Measurements from ENCODE around the gene CAMK2D. TPM values are rescaled to one million over a fixed set of nuclear protein-coding genes. Genes with fewer than 3 reads are reported as not detected.
"Not testable (repeated sequence)": the region's sequence is repeated elsewhere in the genome, so short reads cannot be mapped to it uniquely, and the experiment has no call there.

The CAMK2D gene
- total and polyA plus RNA-seq, 12 donors: 55.6 to 286 (median 221) TPM

GRCh38 chr4:113764720-113765264 lies 3.3 kb upstream of the CAMK2D start:
- TF ChIP-seq, protein P1, sequence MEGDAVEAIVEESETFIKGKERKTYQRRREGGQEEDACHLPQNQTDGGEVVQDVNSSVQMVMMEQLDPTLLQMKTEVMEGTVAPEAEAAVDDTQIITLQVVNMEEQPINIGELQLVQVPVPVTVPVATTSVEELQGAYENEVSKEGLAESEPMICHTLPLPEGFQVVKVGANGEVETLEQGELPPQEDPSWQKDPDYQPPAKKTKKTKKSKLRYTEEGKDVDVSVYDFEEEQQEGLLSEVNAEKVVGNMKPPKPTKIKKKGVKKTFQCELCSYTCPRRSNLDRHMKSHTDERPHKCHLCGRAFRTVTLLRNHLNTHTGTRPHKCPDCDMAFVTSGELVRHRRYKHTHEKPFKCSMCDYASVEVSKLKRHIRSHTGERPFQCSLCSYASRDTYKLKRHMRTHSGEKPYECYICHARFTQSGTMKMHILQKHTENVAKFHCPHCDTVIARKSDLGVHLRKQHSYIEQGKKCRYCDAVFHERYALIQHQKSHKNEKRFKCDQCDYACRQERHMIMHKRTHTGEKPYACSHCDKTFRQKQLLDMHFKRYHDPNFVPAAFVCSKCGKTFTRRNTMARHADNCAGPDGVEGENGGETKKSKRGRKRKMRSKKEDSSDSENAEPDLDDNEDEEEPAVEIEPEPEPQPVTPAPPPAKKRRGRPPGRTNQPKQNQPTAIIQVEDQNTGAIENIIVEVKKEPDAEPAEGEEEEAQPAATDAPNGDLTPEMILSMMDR (IDR thresholded peaks at IDR 0.05): no peak
- WGBS, 2 donors: 66 to 76% methylated on average over 1 of the region's 1 CpG
- intact Hi-C loops (cut with DNase I): loop anchor here (5.0 to 10.0 kb wide), 10 partner anchors 82 to 372 kb away; no protein-coding TSS in a partner anchor
- no peak overlapping the region for H3K4me3 ChIP-seq
- DNase-seq (no peak), ATAC-seq (no peak)
- no peak overlapping the region for H3K27ac ChIP-seq
- H3K9me3 ChIP-seq: no peaks in the 10 kb centered on the region
- H3K27me3 ChIP-seq: no peaks in the 10 kb centered on the region
- H3K36me3 ChIP-seq: no peaks in the 10 kb centered on the region
- H3K4me1 ChIP-seq: peaks cover 0 to 10% (median 5%) of the 10 kb centered on the region in 9 donors

- DNase-seq, H3K36me3 ChIP-seq, H3K27me3 ChIP-seq, ATAC-seq, H3K27ac ChIP-seq, H3K4me3 ChIP-seq, H3K9me3 ChIP-seq: not testable (repeated sequence)
- 98% methylated on average over 12 of the region's 12 CpGs for WGBS, 2 donors
- intact Hi-C loops (cut with DNase I): loop anchor here (2.0 to 10.0 kb wide), 12 partner anchors 82 to 372 kb away; no protein-coding TSS in a partner anchor
- peaks cover 0 to 19% (median 11%) of the 10 kb centered on the region in 9 donors for H3K4me1 ChIP-seq
Observed at GRCh38 chr4:113763923-113764322, 2.4 kb upstream of the CAMK2D start.

DNA sequence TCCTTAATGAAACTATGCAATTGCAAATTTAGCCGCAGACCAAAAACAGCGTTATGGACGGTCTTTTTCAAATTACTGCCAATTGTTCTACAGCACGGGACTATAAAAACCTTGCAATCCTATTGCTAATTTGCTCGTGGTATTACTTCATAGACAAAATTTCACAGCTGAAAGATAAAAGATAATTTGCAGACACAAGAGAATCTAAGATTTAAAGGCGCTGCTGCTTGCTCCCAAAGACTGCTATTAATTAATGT lies 1.4 kb upstream of the CAMK2D start:
- Histone ChIP-seq H3K4me3 (peak overlapping the region in 9 of 10 donors; percentile 70 to 89 (median 85)), H3K36me3 (peaks cover 0 to 7% (median 0%) of the 10 kb centered on the region in 9 donors), H3K4me1 (peaks cover 0 to 29% (median 21%) of the 10 kb centered on the region in 9 donors), H3K27ac (peak overlapping the region; percentile 95 to 100 (median 98)), H3K9me3 (no peaks in the 10 kb centered on the region), H3K27me3 (no peaks in the 10 kb centered on the region)
- TF ChIP-seq, protein P1 (IDR thresholded peaks at IDR 0.05): no peak
- DNase-seq (no peak), ATAC-seq (no peak)
- intact Hi-C loops (cut with DNase I): loop anchor here (2.0 to 10.0 kb wide), 12 partner anchors 81 to 371 kb away; no protein-coding TSS in a partner anchor
- 5 to 7% methylated on average over 6 of the region's 6 CpGs for WGBS, 2 donors

- H3K9me3 ChIP-seq: no peaks in the 10 kb centered on the region
- peaks cover 0 to 9% (median 0%) of the 10 kb centered on the region in 9 donors for H3K36me3 ChIP-seq
- peak overlapping the region; percentile 70 to 89 (median 85) for H3K4me3 ChIP-seq
- 0% methylated on average over 38 of the region's 38 CpGs for WGBS, 2 donors
- peak; percentile 98 to 100 for DNase-seq
- H3K27me3 ChIP-seq: no peaks in the 10 kb centered on the region
- peak overlapping the region; percentile 95 to 100 (median 98) for H3K27ac ChIP-seq
- peak; percentile 83 to 95 (median 89) for ATAC-seq
- H3K4me1 ChIP-seq: peaks cover 0 to 34% (median 26%) of the 10 kb centered on the region in 9 donors
- TF ChIP-seq, protein P1 (IDR thresholded peaks at IDR 0.05): peak in 2 of 9 donors; percentile 9 to 27
- intact Hi-C loops (cut with DNase I): loop anchor here (2.0 to 10.0 kb wide), 12 partner anchors 80 to 370 kb away; no protein-coding TSS in a partner anchor
Observed at GRCh38 chr4:113762186-113763028, 869 bp upstream of the CAMK2D start.

Measured in heart right ventricle (tissue), 16 donors.